Psoas muscle (tissue), 8 donors: ENCODE results near the gene DRC1. TPM values are rescaled to one million over a fixed set of nuclear protein-coding genes. Genes with fewer than 3 reads are reported as not detected.

Experiments
- ATAC-seq, 4 donors: fragments of 200-7000 bp; cut with Tn5 transposase; one replicate each; pipeline ENCODE4 v1.9.1; 2020; ENCODE audit warnings: moderate library complexity in 3 of 4, mild to moderate bottlenecking in 2 of 4
- DNase-seq, 2 donors: peaks; one replicate each; pipeline ENCODE4 v3.0.0-alpha.2; 2020
- H3K27ac ChIP-seq: fragments of 200-600 bp; one replicate; pipeline ENCODE4 v1.8.0; 2022
- H3K27me3 ChIP-seq, 3 donors: fragments of 200-600 bp in 1 of 3; one replicate each; pipeline versions ENCODE4 v1.6.1 to v1.8.0; 2013 to 2022; ENCODE audit warnings: low read length in 2 of 3, mild to moderate bottlenecking in 2 of 3, moderate library complexity in 1 of 3; ENCODE audit not compliant: insufficient read depth in 3 of 3
- H3K36me3 ChIP-seq, 2 donors: fragments of 200-600 bp in 1 of 2; one replicate each; pipeline versions ENCODE4 v1.6.1 to v1.8.0; 2013 to 2022; ENCODE audit warnings: low read depth in 1 of 2, mild to moderate bottlenecking in 1 of 2, moderate library complexity in 1 of 2; ENCODE audit not compliant: insufficient read depth in 1 of 2
- H3K4me1 ChIP-seq: fragments of 200-600 bp; one replicate; pipeline ENCODE4 v1.8.0; 2022
- H3K4me3 ChIP-seq: fragments of 200-600 bp; one replicate; pipeline ENCODE4 v1.8.0; 2022; ENCODE audit warnings: mild to moderate bottlenecking
- H3K9me3 ChIP-seq: fragments of 200-600 bp; one replicate; pipeline ENCODE4 v1.8.0; 2022
- CTCF ChIP-seq: fragments of 200-600 bp; IDR thresholded peaks from one replicate; pipeline ENCODE4 v1.8.0; 2022; ENCODE audit warnings: antibody characterized with exemption
- WGBS, 3 donors: extraction: QIAGEN DNeasy Blood & Tissue Kit; methylation state at CpG; one replicate each; pipeline versions ENCODE4 v1.1.6 to v1.1.7; 2013; 5-methylcytosine and 5-hydroxymethylcytosine counted together
- intact Hi-C, 2 donors: fragments of 100-400 bp; cut with DNase I; formaldehyde crosslinking; loops; one replicate each; pipeline versions ENCODE4 v1.11.0 to v1.14.2; 2022
- polyA plus RNA-seq, 3 donors: library from polyadenylated mRNA; stranded (reverse); fragments of 200-250 nt; gene quantifications; one replicate each; pipeline ENCODE4 v1.2.3, GENCODE V29; 2013
- total RNA-seq, 4 donors: library from RNA; stranded (reverse); fragmentation: NEBNext Ultra II Directional in 2 of 4; extraction: Animal tissue kit (Norgen Biotek cat#: 25700) in 2 of 4; gene quantifications; one replicate each; pipeline versions ENCODE4 v1.2.1 to v1.2.4, GENCODE V29; 2021 to 2023
- donor health status: healthy with polysubstance abuse.
- donor health status: DM: no; HTN: no; CAD: no; lungs with moderate emphysema.
- donor health status: Bipolar disorder and iron deficiency.
- donor health status: healthy.
- donor health status: DM: yes; HTN: yes; CAD: no.
- donor health status: DM: no; HTN: no; CAD: no.
- donor health status: DM: no; HTN: no; CAD: no.
- donor health status: DM: yes; HTN: yes; CAD: no.

The DRC1 gene
- total and polyA plus RNA-seq, 7 donors, result 0.04 to 0.15 (median 0.08) TPM; not detected in 3

DNA sequence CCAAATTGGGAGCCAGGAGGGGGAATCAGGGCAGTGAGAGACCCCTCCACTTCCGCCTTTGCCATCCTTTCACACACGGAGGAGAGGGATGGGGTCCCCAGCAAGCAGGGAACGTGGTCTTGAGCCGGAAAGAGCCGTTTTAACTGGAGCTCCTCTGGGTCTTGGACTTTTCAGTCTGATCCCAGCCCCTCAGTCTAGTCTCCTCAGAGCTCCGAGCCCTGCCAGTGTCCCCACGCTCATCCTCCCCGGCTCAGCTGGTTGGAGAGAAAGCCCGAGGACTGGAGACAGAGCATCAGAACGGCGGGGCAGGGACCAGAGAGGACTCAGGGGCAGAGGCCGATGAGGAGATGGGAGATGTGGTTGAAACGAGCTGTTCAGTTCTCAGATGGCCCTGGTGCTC lies 102.3 kb downstream of the DRC1 start:
- intact Hi-C loops, result loop anchor here in 1 of 2 donors (2.0 to 5.0 kb wide), 3 partner anchors 73 to 157 kb away; partner anchors contain the start of genes ADGRF3 and SELENOI
- peak overlapping the region; percentile 46 for H3K4me3 ChIP-seq
- H3K27me3 ChIP-seq, result peaks cover 0 to 6% (median 0%) of the 10 kb centered on the region in 3 donors
- ATAC-seq, result no peak
- H3K36me3 ChIP-seq, result no peaks in the 10 kb centered on the region
- H3K4me1 ChIP-seq, result no peaks in the 10 kb centered on the region
- DNase-seq, result peak in 1 of 2 donors; percentile 23
- whole genome bisulfite sequencing, 3 donors, result 47 to 60% (median 48%) methylated on average over 13 of the region's 13 CpGs
- no peak overlapping the region for H3K27ac ChIP-seq
- no peak for TF ChIP-seq CTCF
- H3K9me3 ChIP-seq, result no peaks in the 10 kb centered on the region

- Histone ChIP-seq H3K27ac (no peak overlapping the region), H3K9me3 (no peaks in the 10 kb centered on the region), H3K36me3 (no peaks in the 10 kb centered on the region), H3K27me3 (peaks cover 0 to 6% (median 0%) of the 10 kb centered on the region in 3 donors), H3K4me3 (no peak overlapping the region), H3K4me1 (no peaks in the 10 kb centered on the region)
- 69 to 77% (median 75%) methylated on average over 4 of the region's 4 CpGs for WGBS, 3 donors
- ATAC-seq, result no peak
- TF ChIP-seq CTCF, result no peak
- intact Hi-C loops, result no loop called here
- DNase-seq, result no peak
Measured at GRCh38 chr2:26506279-26506678, 104.6 kb downstream of the DRC1 start.

Other genes with a start within 250 kb of the DRC1 start
- 1 to 10 TPM; 1.2 to 5.5 (median 2.5) TPM for gene GAREM2, start 228.8 kb upstream of the DRC1 start, total RNA-seq
- gene GAREM2, start 228.8 kb upstream of the DRC1 start, polyA plus RNA-seq, result 1 to 10 TPM in 1 of 3 donors, under 1 TPM in 2; 0.39 to 1.4 (median 0.51) TPM
- gene HADHA, start 157.3 kb upstream of the DRC1 start, total RNA-seq, result 100 to 1,000 TPM; 294 to 617 (median 391) TPM
- gene HADHA, start 157.3 kb upstream of the DRC1 start, polyA plus RNA-seq, result 100 to 1,000 TPM; 195 to 370 (median 350) TPM
- 1,000 to 10,000 TPM in 1 of 4 donors, 100 to 1,000 TPM in 3; 562 to 1,153 (median 698) TPM for gene HADHB, start 157.0 kb upstream of the DRC1 start, total RNA-seq
- gene HADHB, start 157.0 kb upstream of the DRC1 start, polyA plus RNA-seq, result 100 to 1,000 TPM; 447 to 626 (median 616) TPM
- gene SELENOI, start 55.8 kb upstream of the DRC1 start, total RNA-seq, result 10 to 100 TPM; 15.7 to 40.5 (median 20.1) TPM
- gene SELENOI, start 55.8 kb upstream of the DRC1 start, polyA plus RNA-seq, result 10 to 100 TPM in 1 of 3 donors, 1 to 10 TPM in 2; 3.7 to 11.3 (median 7.3) TPM
- gene ADGRF3, start 55.1 kb upstream of the DRC1 start, total RNA-seq, result under 1 TPM in 2 of 4 donors, not detected in 2; 0.17 to 0.48 TPM
- under 1 TPM in 2 of 3 donors, not detected in 1; 0.03 to 0.19 TPM for gene ADGRF3, start 55.1 kb upstream of the DRC1 start, polyA plus RNA-seq
- gene OTOF, start 76.2 kb downstream of the DRC1 start, total RNA-seq, result 1 to 10 TPM in 2 of 4 donors, under 1 TPM in 2; 0.34 to 2.2 (median 1.1) TPM
- under 1 TPM; 0.14 to 0.16 (median 0.14) TPM for gene OTOF, start 76.2 kb downstream of the DRC1 start, polyA plus RNA-seq
- gene CIB4, start 239.4 kb downstream of the DRC1 start, total RNA-seq, result not detected
- not detected for gene CIB4, start 239.4 kb downstream of the DRC1 start, polyA plus RNA-seq